Naive thymus-derived CD4-positive, alpha-beta T cell (primary cell): Measurements from ENCODE around the gene NPL. TPM values are rescaled to one million over a fixed set of nuclear protein-coding genes. Genes with fewer than 3 reads are reported as not detected.

Source experiments
- ATAC-seq: fragments of 150-1000 bp; cut with Tn5 transposase; 2 replicates; pipeline ENCODE4 v1.10.0; 2021; ENCODE audit warnings: mild to moderate bottlenecking, moderate library complexity
- CTCF ChIA-PET: fragments of 350-600 bp; sonication (Branson Sonifier 250); formaldehyde crosslinking; loops from one replicate; lab custom pipeline; 2021; ENCODE audit warnings: antibody characterized with exemption; lab: Charles Lee
- POLR2A ChIA-PET: fragments of 350-600 bp; sonication (Branson Sonifier 250); formaldehyde crosslinking; loops from one replicate; lab custom pipeline; 2021; ENCODE audit warnings: antibody characterized with exemption, inconsistent platforms; lab: Charles Lee
- DNase-seq, 9 donors: peaks; one replicate each; pipeline versions ENCODE4 v3.0.0 to v3.0.0-alpha.2; 2020 to 2022; ENCODE audit warnings: mixed read lengths in 1 of 9
- H3K27ac ChIP-seq: one replicate; pipeline ENCODE4 v1.7.0; 2013; ENCODE audit warnings: mild to moderate bottlenecking, low read depth, low read length, moderate library complexity
- H3K27me3 ChIP-seq, 2 donors: one replicate each; pipeline ENCODE4 v1.7.0; 2013; ENCODE audit warnings: low read length in 2 of 2, mild to moderate bottlenecking in 2 of 2, moderate library complexity in 2 of 2; ENCODE audit not compliant: control insufficient read depth in 2 of 2, insufficient read depth in 2 of 2
- H3K36me3 ChIP-seq, 3 experiments: 1 replicate in 2 of 3; 2 replicates in 1 of 3; pipeline ENCODE4 v1.7.0; 2013; ENCODE audit warnings: low read length in 3 of 3, mild to moderate bottlenecking in 3 of 3, moderate library complexity in 1 of 3; ENCODE audit not compliant: insufficient read depth in 3 of 3, control insufficient read depth in 2 of 3
- H3K4me1 ChIP-seq, 2 donors: one replicate each; pipeline ENCODE4 v1.7.0; 2013; ENCODE audit warnings: low read length in 2 of 2, mild to moderate bottlenecking in 2 of 2, moderate library complexity in 1 of 2; ENCODE audit not compliant: control insufficient read depth in 2 of 2, insufficient read depth in 2 of 2
- H3K4me3 ChIP-seq: 2 replicates; pipeline ENCODE4 v1.7.0; 2013; ENCODE audit warnings: mild to moderate bottlenecking, low read length
- H3K9me3 ChIP-seq, 3 experiments: 1 replicate in 2 of 3; 2 replicates in 1 of 3; pipeline ENCODE4 v1.7.0; 2013; ENCODE audit warnings: low read length in 3 of 3; ENCODE audit not compliant: control insufficient read depth in 2 of 3
- H3K27ac Mint-ChIP-seq, 9 donors: one replicate each; pipeline ENCODE4 v1.8.0; 2020 to 2022; ENCODE audit warnings: mixed read lengths in 9 of 9, mild to moderate bottlenecking in 8 of 9, moderate library complexity in 5 of 9, inconsistent platforms in 2 of 9
- H3K27me3 Mint-ChIP-seq, 5 donors: one replicate each; pipeline ENCODE4 v1.8.0; 2021 to 2022; ENCODE audit warnings: mixed read lengths in 5 of 5, mild to moderate bottlenecking in 1 of 5
- H3K36me3 Mint-ChIP-seq, 5 donors: one replicate each; pipeline ENCODE4 v1.8.0; 2020 to 2022; ENCODE audit warnings: mixed read lengths in 5 of 5, mild to moderate bottlenecking in 3 of 5, inconsistent platforms in 1 of 5
- H3K4me1 Mint-ChIP-seq, 7 donors: one replicate each; pipeline ENCODE4 v1.8.0; 2020 to 2022; ENCODE audit warnings: mixed read lengths in 7 of 7, mild to moderate bottlenecking in 3 of 7, inconsistent platforms in 1 of 7
- H3K4me3 Mint-ChIP-seq, 10 donors: one replicate each; pipeline ENCODE4 v1.8.0; 2020 to 2022; ENCODE audit warnings: mild to moderate bottlenecking in 10 of 10, mixed read lengths in 10 of 10, moderate library complexity in 6 of 10, inconsistent platforms in 2 of 10
- H3K9me3 Mint-ChIP-seq, 11 donors: one replicate each; pipeline ENCODE4 v1.8.0; 2020 to 2022; ENCODE audit warnings: mixed read lengths in 11 of 11, mild to moderate bottlenecking in 4 of 11, inconsistent platforms in 1 of 11, moderate library complexity in 1 of 11
- intact Hi-C, 2 donors: fragments of 100-400 bp; cut with micrococcal nuclease; formaldehyde crosslinking; loops; one replicate each; pipeline ENCODE4 v1.15.1; 2023
- polyA plus RNA-seq, 2 donors: library from polyadenylated mRNA; unstranded; fragments of 300-500 nt; fragmentation: Illumina TruSeq; gene quantifications; one replicate each; pipeline ENCODE4 v1.2.3, GENCODE V29; 2021
- total RNA-seq, 6 experiments: library from RNA in 5 of 6; stranded (reverse) in 5 of 6; gene quantifications; 1 replicate in 5 of 6; 2 replicates in 1 of 6; pipeline ENCODE4 v1.2.3 and lab custom pipeline; 2021 to 2026

The NPL gene
- total and polyA plus RNA-seq, 7 experiments from 2014 or later = 3.0 to 20.8 (median 6.9) TPM

DNA sequence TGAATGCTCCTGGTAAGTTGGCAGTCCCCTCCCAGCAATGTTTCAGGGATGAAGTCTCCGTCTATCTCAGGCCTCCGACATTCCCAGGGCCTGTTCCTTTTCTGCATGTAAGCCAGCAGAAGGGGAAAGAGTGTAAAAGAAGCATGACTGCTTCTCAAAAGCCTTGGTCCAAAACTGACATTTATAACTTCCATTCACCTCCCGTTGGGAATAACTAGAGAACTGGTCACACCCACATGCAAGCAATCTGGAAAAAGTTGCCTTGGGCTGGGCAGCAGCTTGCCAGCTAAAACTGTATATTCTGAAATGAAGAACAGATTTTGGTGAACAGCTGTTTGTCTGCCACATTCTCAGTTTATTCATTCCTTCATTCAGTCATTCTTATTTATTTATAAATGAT lies 24.2 kb upstream of the NPL start:
- Histone ChIP-seq H3K36me3 (no peaks in the 10 kb centered on the region), H3K27ac (no peak overlapping the region), H3K4me3 (no peak overlapping the region), H3K9me3 (no peaks in the 10 kb centered on the region), H3K27me3 (no peaks in the 10 kb centered on the region), H3K4me1 (no peaks in the 10 kb centered on the region)
- CTCF ChIA-PET = no interaction called here
- ATAC-seq = no peak
- POLR2A ChIA-PET = no interaction called here
- Mint-ChIP-seq H3K9me3 (peaks cover 0 to 12% (median 6%) of the 10 kb centered on the region in 11 donors), H3K27ac (no peak overlapping the region), H3K27me3 (peaks cover 7 to 24% (median 9%) of the 10 kb centered on the region in 5 donors), H3K36me3 (peaks cover 0 to 9% (median 0%) of the 10 kb centered on the region in 5 donors), H3K4me3 (no peak overlapping the region), H3K4me1 (peaks cover 0 to 5% (median 0%) of the 10 kb centered on the region in 7 donors)
- DNase-seq = no peak
- intact Hi-C loops = no loop called here

GRCh38 chr1:182766050-182766449 lies 23.5 kb upstream of the NPL start:
- Mint-ChIP-seq H3K4me1 (peaks cover 0 to 5% (median 0%) of the 10 kb centered on the region in 7 donors), H3K36me3 (peaks cover 0 to 9% (median 0%) of the 10 kb centered on the region in 5 donors), H3K9me3 (peaks cover 0 to 10% (median 6%) of the 10 kb centered on the region in 11 donors), H3K4me3 (no peak overlapping the region), H3K27me3 (peaks cover 7 to 27% (median 9%) of the 10 kb centered on the region in 5 donors), H3K27ac (no peak overlapping the region)
- no peaks in the 10 kb centered on the region for H3K4me1 ChIP-seq
- no peak for ATAC-seq
- H3K4me3 ChIP-seq = no peak overlapping the region
- intact Hi-C loops = no loop called here
- no peaks in the 10 kb centered on the region for H3K9me3 ChIP-seq
- CTCF ChIA-PET = no interaction called here
- DNase-seq = no peak
- H3K27me3 ChIP-seq = no peaks in the 10 kb centered on the region
- no peaks in the 10 kb centered on the region for H3K36me3 ChIP-seq
- no peak overlapping the region for H3K27ac ChIP-seq
- POLR2A ChIA-PET = no interaction called here

GRCh38 chr1:182766881-182767645 lies 22.5 kb upstream of the NPL start:
- peaks cover 0 to 2% (median 0%) of the 10 kb centered on the region in 5 donors for H3K36me3 Mint-ChIP-seq
- POLR2A ChIA-PET = no interaction called here
- H3K27me3 Mint-ChIP-seq = peaks cover 5 to 29% (median 9%) of the 10 kb centered on the region in 5 donors
- no peak overlapping the region for H3K4me3 ChIP-seq
- H3K4me1 ChIP-seq = no peaks in the 10 kb centered on the region
- ATAC-seq = no peak
- H3K36me3 ChIP-seq = no peaks in the 10 kb centered on the region
- no peaks in the 10 kb centered on the region for H3K4me1 Mint-ChIP-seq
- no peak for DNase-seq
- H3K9me3 Mint-ChIP-seq = no peaks in the 10 kb centered on the region
- CTCF ChIA-PET = no interaction called here
- intact Hi-C loops = no loop called here
- no peaks in the 10 kb centered on the region for H3K9me3 ChIP-seq
- H3K27ac Mint-ChIP-seq = no peak overlapping the region
- H3K27ac ChIP-seq = no peak overlapping the region
- no peaks in the 10 kb centered on the region for H3K27me3 ChIP-seq
- H3K4me3 Mint-ChIP-seq = no peak overlapping the region

DNA sequence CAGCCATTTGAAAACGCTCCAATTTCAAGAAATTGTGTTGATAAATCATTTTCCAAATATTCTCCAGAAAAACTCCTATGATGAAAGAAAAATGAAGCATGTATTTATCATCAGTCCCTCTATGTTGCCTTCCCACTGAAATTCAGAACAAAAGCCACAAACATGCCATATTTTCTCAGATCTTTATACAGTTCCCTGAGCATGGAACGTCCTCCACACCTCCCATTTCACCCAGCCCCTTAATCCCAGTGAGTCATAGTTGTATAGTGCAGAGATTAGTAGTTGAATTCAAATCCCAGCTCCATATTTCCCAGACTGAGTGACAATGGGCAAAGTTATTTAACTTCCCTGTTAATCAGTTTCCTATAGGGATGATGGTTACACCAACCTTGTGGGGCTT lies 20.6 kb upstream of the NPL start:
- H3K9me3 ChIP-seq = no peaks in the 10 kb centered on the region
- Mint-ChIP-seq H3K36me3 (peaks cover 0 to 2% (median 0%) of the 10 kb centered on the region in 5 donors), H3K4me1 (no peaks in the 10 kb centered on the region), H3K9me3 (peaks cover 0 to 2% (median 0%) of the 10 kb centered on the region in 11 donors), H3K27ac (no peak overlapping the region), H3K4me3 (no peak overlapping the region), H3K27me3 (peaks cover 5 to 33% (median 6%) of the 10 kb centered on the region in 5 donors)
- POLR2A ChIA-PET = no interaction called here
- ATAC-seq (no peak), DNase-seq (no peak)
- no peaks in the 10 kb centered on the region for H3K4me1 ChIP-seq
- no peak overlapping the region for H3K4me3 ChIP-seq
- H3K27ac ChIP-seq = no peak overlapping the region
- intact Hi-C loops = no loop called here
- CTCF ChIA-PET = no interaction called here
- H3K36me3 ChIP-seq = no peaks in the 10 kb centered on the region
- H3K27me3 ChIP-seq = no peaks in the 10 kb centered on the region

DNA sequence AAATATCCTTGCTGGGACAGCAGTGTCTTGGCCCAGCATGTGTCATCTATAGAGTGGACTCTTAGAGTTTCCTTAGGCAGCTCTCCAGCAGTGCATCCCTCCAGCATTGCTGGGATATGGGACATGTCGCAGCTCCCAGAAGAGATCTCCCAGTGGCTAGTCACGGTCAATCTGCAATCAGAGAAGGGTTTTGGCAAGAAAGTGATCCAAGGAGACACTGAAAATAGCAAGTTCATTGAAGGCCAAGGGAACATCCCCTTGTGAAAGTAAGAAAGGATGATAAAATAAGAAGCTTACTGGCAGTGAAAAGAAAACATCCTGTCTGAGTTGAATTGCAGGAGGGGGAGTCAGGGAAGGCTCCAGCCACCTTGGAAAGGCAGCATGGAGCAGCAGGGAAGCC lies 19.3 kb upstream of the NPL start:
- ATAC-seq = no peak
- Mint-ChIP-seq H3K4me3 (no peak overlapping the region), H3K27ac (no peak overlapping the region), H3K9me3 (peaks cover 0 to 3% (median 0%) of the 10 kb centered on the region in 11 donors), H3K27me3 (peaks cover 9 to 36% (median 13%) of the 10 kb centered on the region in 5 donors), H3K36me3 (peaks cover 0 to 5% (median 0%) of the 10 kb centered on the region in 5 donors), H3K4me1 (no peaks in the 10 kb centered on the region)
- Histone ChIP-seq H3K27me3 (no peaks in the 10 kb centered on the region), H3K36me3 (no peaks in the 10 kb centered on the region), H3K4me1 (no peaks in the 10 kb centered on the region), H3K4me3 (no peak overlapping the region), H3K27ac (no peak overlapping the region), H3K9me3 (no peaks in the 10 kb centered on the region)
- POLR2A ChIA-PET = no interaction called here
- intact Hi-C loops = no loop called here
- CTCF ChIA-PET = no interaction called here
- DNase-seq = no peak

- Mint-ChIP-seq H3K27me3 (peaks cover 8 to 33% (median 10%) of the 10 kb centered on the region in 5 donors), H3K4me1 (no peaks in the 10 kb centered on the region), H3K9me3 (peaks cover 0 to 3% (median 0%) of the 10 kb centered on the region in 11 donors), H3K4me3 (no peak overlapping the region), H3K36me3 (peaks cover 0 to 5% (median 0%) of the 10 kb centered on the region in 5 donors), H3K27ac (no peak overlapping the region)
- H3K4me1 ChIP-seq = no peaks in the 10 kb centered on the region
- no peaks in the 10 kb centered on the region for H3K27me3 ChIP-seq
- intact Hi-C loops = no loop called here
- H3K9me3 ChIP-seq = no peaks in the 10 kb centered on the region
- POLR2A ChIA-PET = no interaction called here
- H3K36me3 ChIP-seq = no peaks in the 10 kb centered on the region
- CTCF ChIA-PET = interaction anchor here (0.5 to 1.2 kb wide), 2 partner anchors 11 to 116 kb away, joined by 3 read pairs; no protein-coding TSS in a partner anchor
- no peak overlapping the region for H3K27ac ChIP-seq
- no peak for ATAC-seq
- DNase-seq = no peak
- H3K4me3 ChIP-seq = no peak overlapping the region
Measured at GRCh38 chr1:182771187-182771984, 18.2 kb upstream of the NPL start.
